Breast epithelium (tissue), 4 donors: Measurements from ENCODE around the gene ZNF638. TPM values are rescaled to one million over a fixed set of nuclear protein-coding genes. Genes with fewer than 3 reads are reported as not detected.
A peak's percentile ranks its signal among the peaks of the same experiment; 100 is the strongest.

ENCODE experiments used
- DNase-seq, 2 donors: peaks; one replicate each; pipeline ENCODE4 v3.0.0-alpha.2; 2019; ENCODE audit warnings: low spot score in 2 of 2
- H3K27ac ChIP-seq, 2 donors: fragments of 200-600 bp; sonication (generic) in 1 of 2; one replicate each; pipeline ENCODE4 v1.5.1; 2016 to 2019; ENCODE audit warnings: mild to moderate bottlenecking in 1 of 2
- H3K27me3 ChIP-seq, 2 donors: fragments of 200-600 bp; sonication (generic) in 1 of 2; one replicate each; pipeline versions ENCODE4 v1.5.1 to v1.6.0; 2017 to 2019; ENCODE audit warnings: control low read depth in 1 of 2, mild to moderate bottlenecking in 1 of 2
- H3K36me3 ChIP-seq: fragments of 200-600 bp; one replicate; pipeline ENCODE4 v1.5.1; 2019
- H3K4me1 ChIP-seq, 2 donors: fragments of 200-600 bp; sonication (generic); one replicate each; pipeline ENCODE4 v1.5.1; 2016 to 2019; ENCODE audit warnings: control low read depth in 1 of 2
- H3K4me3 ChIP-seq, 3 donors: fragments of 200-600 bp; sonication (generic); 1 replicate in 2 of 3; 2 replicates in 1 of 3; pipeline ENCODE4 v1.5.1; 2016 to 2019; ENCODE audit warnings: mild to moderate bottlenecking in 3 of 3, moderate library complexity in 2 of 3
- H3K9me3 ChIP-seq, 2 donors: fragments of 200-600 bp; sonication (generic) in 1 of 2; one replicate each; pipeline ENCODE4 v1.5.1; 2016 to 2019; ENCODE audit warnings: control low read depth in 1 of 2
- CTCF ChIP-seq, 3 donors: fragments of 450-650 bp; IDR thresholded peaks; one replicate each; pipeline ENCODE4 v1.5.1; 2016 to 2017; ENCODE audit warnings: antibody characterized with exemption in 3 of 3, mild to moderate bottlenecking in 3 of 3, moderate library complexity in 3 of 3
- POLR2A ChIP-seq: fragments of 450-650 bp; IDR thresholded peaks from one replicate; pipeline ENCODE4 v1.6.1; 2016; ENCODE audit warnings: antibody characterized with exemption, mild to moderate bottlenecking, moderate library complexity
- POLR2AphosphoS5 ChIP-seq, 3 donors: sonication (generic); formaldehyde crosslinking; IDR thresholded peaks; one replicate each; pipeline ENCODE4 v1.6.1; 2017; ENCODE audit warnings: antibody characterized with exemption in 3 of 3
- intact Hi-C: fragments of 100-400 bp; cut with DNase I; formaldehyde crosslinking; loops from one replicate; pipeline ENCODE4 v1.15.1; 2023; ENCODE audit warnings: low total_unique reads
- total RNA-seq, 3 donors: library from RNA; depleted of rRNA; stranded (reverse); fragments of >200 nt; gene quantifications; one replicate each; pipeline ENCODE4 v1.1.0, GENCODE V29; 2016

The ZNF638 gene
- total RNA-seq, 3 donors from 2014 or later: 203 to 290 (median 266) TPM

DNA sequence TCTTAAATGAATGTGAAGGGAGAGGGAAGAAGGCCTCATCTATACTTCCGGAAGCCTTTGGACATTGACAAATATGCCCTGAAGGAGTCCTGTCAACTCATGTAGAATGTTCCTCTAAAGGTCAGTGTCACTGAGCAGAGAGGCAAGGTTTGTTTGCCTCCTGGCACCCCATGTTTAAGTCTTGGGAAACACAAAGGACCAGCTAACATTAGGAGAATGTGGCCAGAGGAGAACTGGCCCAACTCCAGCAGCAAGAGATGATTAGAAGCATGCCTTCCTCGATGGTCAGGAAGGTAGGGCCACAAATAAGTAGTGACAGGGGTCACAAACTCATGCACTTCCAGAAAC lies 127.5 kb downstream of the ZNF638 start:
- no peak overlapping the region for H3K4me3 ChIP-seq
- peak overlapping the region in 1 of 2 donors; percentile 19 for H3K27ac ChIP-seq
- TF ChIP-seq CTCF (IDR thresholded peaks at IDR 0.05) (no peak), POLR2AphosphoS5 (IDR thresholded peaks at IDR 0.05) (no peak), POLR2A (no peak)
- peaks cover 10 to 14% of the 10 kb centered on the region in 2 donors for H3K9me3 ChIP-seq
- no peaks in the 10 kb centered on the region for H3K36me3 ChIP-seq
- no peaks in the 10 kb centered on the region for H3K4me1 ChIP-seq
- intact Hi-C loops: no loop called here
- peaks cover 0 to 18% of the 10 kb centered on the region in 2 donors for H3K27me3 ChIP-seq
- no peak for DNase-seq

GRCh38 chr2:71460056-71460455 lies 128.5 kb downstream of the ZNF638 start:
- no peaks in the 10 kb centered on the region for H3K36me3 ChIP-seq
- H3K27me3 ChIP-seq: peaks cover 0 to 19% of the 10 kb centered on the region in 2 donors
- intact Hi-C loops: no loop called here
- H3K4me1 ChIP-seq: no peaks in the 10 kb centered on the region
- no peak overlapping the region for H3K4me3 ChIP-seq
- peaks cover 10 to 14% of the 10 kb centered on the region in 2 donors for H3K9me3 ChIP-seq
- DNase-seq: no peak
- no peak overlapping the region for H3K27ac ChIP-seq
- TF ChIP-seq CTCF (IDR thresholded peaks at IDR 0.05): no peak
- TF ChIP-seq POLR2A: no peak
- no peak for TF ChIP-seq POLR2AphosphoS5 (IDR thresholded peaks at IDR 0.05)

GRCh38 chr2:71460595-71461303 lies 129.2 kb downstream of the ZNF638 start:
- Histone ChIP-seq H3K27ac (no peak overlapping the region), H3K27me3 (peaks cover 0 to 22% of the 10 kb centered on the region in 2 donors), H3K4me1 (no peaks in the 10 kb centered on the region), H3K4me3 (no peak overlapping the region), H3K9me3 (peaks cover 10 to 14% of the 10 kb centered on the region in 2 donors), H3K36me3 (no peaks in the 10 kb centered on the region)
- DNase-seq: no peak
- intact Hi-C loops: no loop called here
- TF ChIP-seq POLR2AphosphoS5 (IDR thresholded peaks at IDR 0.05) (no peak), CTCF (IDR thresholded peaks at IDR 0.05) (no peak), POLR2A (no peak)

DNA sequence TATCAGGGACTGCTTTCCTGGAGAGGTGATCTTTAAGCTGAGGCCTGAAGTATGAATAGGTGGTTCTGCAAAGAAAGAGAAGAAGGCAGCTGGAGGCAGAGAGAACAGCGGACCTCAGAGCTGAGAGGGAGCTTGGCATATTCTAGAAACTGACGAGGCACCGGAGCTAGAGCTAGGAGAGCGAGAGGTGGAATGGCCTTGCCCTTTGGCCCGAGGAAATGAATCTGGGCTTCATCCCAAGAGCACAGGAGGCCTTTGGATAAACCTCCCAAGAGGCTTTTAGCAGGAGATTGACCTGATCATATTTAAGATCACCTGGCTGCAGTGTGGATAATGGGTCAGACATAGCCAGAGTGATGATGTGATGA lies 129.7 kb downstream of the ZNF638 start:
- H3K9me3 ChIP-seq: peaks cover 10 to 14% of the 10 kb centered on the region in 2 donors

More for the DNA sequence above, 129.7 kb downstream of the ZNF638 start:
- TF ChIP-seq POLR2AphosphoS5 (IDR thresholded peaks at IDR 0.05): no peak
- no peak for TF ChIP-seq CTCF (IDR thresholded peaks at IDR 0.05)
- TF ChIP-seq POLR2A: no peak
- H3K27ac ChIP-seq: no peak overlapping the region
- no peaks in the 10 kb centered on the region for H3K36me3 ChIP-seq
- no peak for DNase-seq
- H3K4me1 ChIP-seq: no peaks in the 10 kb centered on the region
- intact Hi-C loops: no loop called here
- H3K27me3 ChIP-seq: peaks cover 0 to 27% of the 10 kb centered on the region in 2 donors
- H3K4me3 ChIP-seq: no peak overlapping the region
